Middle frontal gyrus (tissue), 1 donor: ENCODE measurements around the gene HSDL2.
"Not testable (repeated sequence)": the region's sequence is repeated elsewhere in the genome, so short reads cannot be mapped to it uniquely, and the experiment has no call there.

ENCODE experiments used
- DNase-seq: peaks from one replicate; pipeline ENCODE4 v3.0.0-alpha.2; 2015; ENCODE audit warnings: low spot score; ENCODE audit errors: extremely low spot score

The HSDL2 gene

GRCh38 chr9:112396872-112397271 is 17.0 kb downstream of the HSDL2 start:
- DNase-seq = no peak

DNA sequence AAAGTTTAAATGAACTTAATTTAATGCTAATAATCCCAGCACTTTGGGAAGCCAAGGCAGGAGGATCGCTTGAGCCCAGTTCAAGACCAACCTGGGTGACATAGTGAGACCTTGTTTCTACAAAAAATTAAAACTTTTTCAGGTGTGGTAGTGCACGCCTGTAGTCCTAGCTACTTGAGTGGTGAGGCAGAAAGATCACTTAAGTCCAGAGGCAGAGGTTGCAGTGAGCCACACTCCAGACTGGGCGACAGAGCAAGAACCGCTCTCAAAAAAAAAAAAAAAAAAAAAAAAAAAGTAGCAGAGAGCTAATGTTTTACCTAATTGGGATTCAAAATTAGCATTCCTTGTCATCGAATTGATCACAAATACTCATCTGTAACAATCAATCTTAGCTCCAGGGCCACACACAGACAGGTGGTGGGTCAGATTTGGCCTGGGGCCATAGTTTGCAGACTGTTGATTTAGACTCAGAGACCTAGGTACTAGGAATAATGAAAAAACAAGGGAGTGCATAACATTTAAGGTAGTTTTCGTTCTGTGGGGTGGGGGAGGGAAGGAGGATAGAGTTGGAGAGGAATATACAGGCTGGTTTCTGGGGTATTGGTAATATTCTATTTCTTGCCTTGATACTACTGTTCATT is 21.4 kb downstream of the HSDL2 start:
- no peak for DNase-seq

DNA sequence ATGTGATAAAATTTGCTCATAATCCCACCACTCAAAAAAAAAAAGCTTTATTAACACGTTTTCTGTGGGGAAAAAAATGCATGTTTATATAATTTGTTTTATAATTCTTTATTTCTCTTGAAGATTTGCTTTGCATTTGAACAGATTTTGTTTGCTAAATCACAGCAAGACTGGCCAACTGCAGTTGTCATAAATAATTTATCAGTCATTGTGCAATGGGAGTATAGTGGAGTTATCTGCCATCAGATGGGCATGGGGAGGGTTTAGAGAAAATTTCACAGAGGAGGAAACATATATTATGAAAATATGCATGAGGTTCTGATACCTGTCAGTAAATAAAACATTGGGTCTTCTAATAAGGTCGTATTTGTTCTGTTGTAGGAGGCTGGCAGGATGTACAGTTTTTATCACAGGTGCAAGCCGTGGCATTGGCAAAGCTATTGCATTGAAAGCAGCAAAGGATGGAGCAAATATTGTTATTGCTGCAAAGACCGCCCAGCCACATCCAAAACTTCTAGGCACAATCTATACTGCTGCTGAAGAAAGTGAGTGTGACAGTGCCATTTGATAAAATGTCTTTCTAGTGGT is 23.8 kb downstream of the HSDL2 start:
- no peak for DNase-seq

GRCh38 chr9:112404508-112404932 is 24.6 kb downstream of the HSDL2 start:
- no peak for DNase-seq

DNA sequence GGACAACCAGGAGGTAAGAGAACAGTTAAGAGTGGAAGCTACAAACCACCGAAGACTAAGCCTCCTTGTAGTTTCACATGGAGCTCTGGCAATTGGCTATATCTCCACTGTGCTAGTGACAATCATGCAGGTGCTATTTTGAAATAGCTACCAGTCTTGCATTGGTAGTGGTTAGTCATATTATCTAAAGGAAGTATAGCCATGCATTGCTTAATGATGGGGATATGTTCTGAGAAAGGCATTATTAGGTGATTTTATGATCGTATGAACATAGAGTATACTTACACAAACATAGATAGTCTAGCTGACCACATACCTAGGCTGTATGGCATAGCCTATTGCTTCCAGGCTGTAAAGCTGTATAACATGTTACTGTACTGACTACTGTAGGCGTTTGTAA is 28.4 kb downstream of the HSDL2 start:
- no peak for DNase-seq

DNA sequence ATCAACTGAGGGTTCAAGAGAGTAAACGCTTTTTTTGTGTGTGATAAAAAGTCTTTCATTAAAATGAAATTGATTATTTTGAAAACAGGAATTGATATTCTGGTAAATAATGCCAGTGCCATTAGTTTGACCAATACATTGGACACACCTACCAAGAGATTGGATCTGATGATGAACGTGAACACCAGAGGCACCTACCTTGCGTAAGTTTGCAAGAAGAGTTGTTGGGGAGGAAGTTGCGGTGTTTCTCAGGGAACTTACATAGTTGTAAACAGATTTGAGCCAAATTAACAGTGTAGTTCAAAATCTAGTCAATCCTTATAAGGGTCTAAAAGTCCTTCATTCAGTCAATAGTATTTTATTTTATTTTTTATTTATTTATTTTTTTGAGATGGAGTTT is 28.9 kb downstream of the HSDL2 start:
- DNase-seq = no peak

DNA sequence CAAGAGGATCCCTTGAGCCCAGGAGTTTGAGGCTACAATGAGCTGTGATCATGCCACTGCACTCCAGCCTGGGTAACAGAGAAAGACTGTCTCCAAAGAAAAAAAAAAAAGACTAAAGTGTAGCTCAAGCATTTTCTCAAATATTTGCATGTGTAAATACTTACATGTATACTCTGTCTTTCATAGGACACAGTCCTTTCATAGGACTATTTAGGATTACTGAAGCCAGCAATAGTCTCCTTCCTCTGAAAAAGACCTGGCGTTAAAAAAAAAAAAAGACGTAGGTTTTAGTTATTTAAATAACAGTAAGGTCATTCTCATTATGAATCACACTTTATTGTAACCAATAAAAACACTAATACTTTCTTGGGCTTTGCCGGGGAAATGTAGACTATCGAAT is 29.9 kb downstream of the HSDL2 start:
- no peak for DNase-seq

- no peak for DNase-seq
These were observed 31.7 kb downstream of the HSDL2 start for GRCh38 chr9:112411626-112412027.

GRCh38 chr9:112413728-112414127 is 33.8 kb downstream of the HSDL2 start:
- DNase-seq = not testable (repeated sequence)

- DNase-seq = no peak
These were observed 40.3 kb downstream of the HSDL2 start for GRCh38 chr9:112420208-112420607.

DNA sequence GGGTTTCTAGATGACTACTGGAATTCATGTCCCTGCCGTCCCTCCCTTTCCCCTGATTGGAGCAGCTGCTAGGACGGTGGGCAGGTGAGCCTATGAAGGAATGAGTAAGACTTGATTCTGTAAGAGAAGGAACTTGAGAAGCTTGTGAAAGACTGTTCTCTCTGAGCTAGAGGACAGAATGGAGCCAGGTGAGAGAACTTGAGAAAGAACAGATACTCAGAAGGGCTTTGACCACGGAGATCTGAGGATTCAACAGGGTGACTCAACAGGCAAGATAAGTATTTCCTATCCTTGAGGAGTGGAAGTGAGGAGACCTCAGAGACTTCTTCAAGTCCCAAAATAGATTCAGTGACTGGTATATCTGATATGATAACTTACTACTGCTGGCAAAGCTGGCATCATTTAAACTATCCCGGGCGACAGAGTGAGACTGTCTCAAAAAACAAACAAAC is 41.9 kb downstream of the HSDL2 start:
- no peak for DNase-seq

GRCh38 chr9:112422417-112423148 is 42.7 kb downstream of the HSDL2 start:
- no peak for DNase-seq

DNA sequence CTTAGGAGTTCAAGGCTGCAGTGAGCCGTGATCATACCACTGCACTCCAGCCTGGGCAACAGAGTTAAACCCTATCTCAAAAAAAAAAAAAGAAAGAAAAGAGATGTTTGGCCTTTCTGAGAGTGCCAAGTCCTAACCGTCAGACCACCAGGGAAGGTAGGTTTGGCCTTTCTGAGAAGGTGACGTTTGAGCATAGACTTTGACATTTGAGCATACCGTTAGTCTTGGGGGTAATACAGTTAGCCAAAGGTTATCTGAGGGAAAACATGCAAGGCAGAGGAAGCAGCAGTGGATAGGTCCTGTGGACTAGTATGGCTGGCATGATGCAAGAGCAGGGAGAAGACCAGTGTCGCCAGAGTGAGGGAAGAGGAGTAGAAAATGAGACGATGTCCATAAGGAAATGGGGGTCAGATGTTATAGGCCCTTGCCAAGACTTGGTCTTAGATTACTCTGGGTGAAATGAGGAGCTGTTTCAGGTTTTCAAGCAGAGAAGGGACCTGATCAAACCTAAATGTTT is 50.2 kb downstream of the HSDL2 start:
- no peak for DNase-seq

DNA sequence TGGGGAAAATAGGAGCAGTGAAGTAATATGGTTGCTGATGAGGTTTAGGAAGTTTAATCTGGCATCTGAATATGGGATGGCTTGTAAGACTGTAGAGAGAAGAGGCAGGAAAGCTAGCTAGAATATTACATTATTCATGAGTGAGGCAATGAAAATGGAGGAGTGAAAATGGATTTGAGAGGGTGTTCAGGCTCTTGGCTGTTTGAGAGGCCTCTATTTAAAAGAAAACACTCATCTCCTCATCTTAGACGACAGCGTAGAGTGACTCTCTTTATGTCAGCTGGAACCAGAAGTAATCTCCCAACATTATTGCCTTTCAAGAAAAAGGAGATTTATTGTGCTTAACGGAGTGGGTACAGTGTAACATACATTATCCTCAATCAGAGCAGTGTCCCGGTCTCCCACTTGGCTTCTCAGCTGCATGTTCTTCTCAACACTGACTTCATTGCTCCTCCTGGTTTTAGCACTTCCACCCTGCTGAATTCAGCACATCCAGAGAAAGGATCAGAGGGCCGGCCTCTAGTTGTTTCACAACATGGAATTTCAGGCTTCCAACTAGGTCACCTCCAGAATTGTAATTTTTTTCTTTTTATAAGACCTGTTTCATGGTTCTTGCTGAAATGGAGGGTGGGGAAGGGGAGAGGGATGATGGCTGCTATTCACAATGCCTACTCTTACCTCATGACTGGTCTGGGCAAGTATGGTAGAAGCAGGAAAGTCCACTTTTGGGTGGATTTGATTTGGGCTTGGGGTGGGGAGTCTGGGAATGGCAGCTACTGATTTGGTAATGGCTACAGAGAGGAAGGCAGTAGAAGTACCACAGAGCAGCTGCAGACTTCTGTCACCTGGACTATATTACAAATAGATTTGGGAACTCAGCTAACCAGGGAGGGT is 53.8 kb downstream of the HSDL2 start:
- DNase-seq = no peak

- DNase-seq = no peak
These were observed 54.6 kb downstream of the HSDL2 start for GRCh38 chr9:112434487-112434886.

- DNase-seq = no peak
These were observed 57.5 kb downstream of the HSDL2 start for GRCh38 chr9:112437406-112437805.

GRCh38 chr9:112439171-112439570 is 59.3 kb downstream of the HSDL2 start:
- no peak for DNase-seq

GRCh38 chr9:112439825-112440224 is 59.9 kb downstream of the HSDL2 start:
- no peak for DNase-seq

DNA sequence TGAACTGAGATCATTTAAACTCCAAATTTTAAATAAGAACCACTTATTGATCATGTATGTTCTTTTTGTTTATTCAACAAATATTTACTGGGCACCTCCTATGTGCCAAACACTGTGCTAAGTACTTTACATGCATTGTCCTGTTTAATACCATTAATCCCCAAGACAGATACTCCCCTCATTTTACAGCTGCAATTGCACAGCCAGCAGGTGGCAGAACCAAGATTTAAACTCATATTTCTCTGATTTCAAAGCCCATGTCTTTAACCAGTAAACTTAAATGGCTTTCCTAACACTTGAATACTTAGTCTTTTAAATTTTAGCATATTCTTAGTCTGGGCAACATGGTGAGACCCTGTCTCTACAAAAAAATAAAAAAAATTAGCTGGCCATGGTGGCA is 63.3 kb downstream of the HSDL2 start:
- DNase-seq = no peak

DNA sequence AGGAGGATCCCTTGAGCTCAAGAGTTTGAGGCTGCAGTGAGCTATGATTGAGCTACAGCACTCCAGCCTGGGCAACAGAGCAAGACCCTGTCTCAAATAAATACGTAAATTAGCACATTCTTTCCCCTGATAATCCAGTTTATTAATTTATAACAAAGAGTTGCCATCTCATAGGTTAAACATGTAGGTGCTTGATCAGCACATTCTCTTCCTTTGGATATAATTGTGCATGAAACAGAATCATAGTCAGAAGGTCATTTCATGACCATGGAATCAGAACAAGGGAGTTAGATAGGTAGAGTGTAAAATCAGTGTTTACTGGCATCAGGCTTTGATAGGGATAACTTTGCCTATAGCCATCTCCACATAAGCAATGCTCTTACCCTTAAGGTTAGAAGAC is 63.7 kb downstream of the HSDL2 start:
- DNase-seq = no peak

DNA sequence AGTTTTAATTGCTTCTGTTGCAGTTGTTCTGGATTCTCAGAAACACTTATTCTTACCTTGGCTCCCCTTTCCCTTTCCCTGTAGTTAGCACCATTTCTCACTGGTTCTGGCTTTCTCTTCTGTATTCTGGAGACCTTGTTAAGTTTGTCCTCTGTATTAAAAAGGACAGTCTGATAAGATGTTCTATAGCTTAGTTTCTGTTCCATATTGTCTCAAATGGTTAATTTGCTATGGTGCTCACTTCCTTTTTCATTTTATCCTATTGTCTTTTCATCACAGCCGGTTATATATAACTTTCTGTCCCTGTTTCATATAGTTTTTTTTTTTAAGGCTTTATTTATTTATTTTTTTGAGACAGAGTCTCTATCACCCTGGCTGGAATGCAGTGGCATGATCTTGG is 65.3 kb downstream of the HSDL2 start:
- no peak for DNase-seq
